SK-N-SH (cell line): ENCODE measurements around the gene CCDC89. TPM values are rescaled to one million over a fixed set of nuclear protein-coding genes. Genes with fewer than 3 reads are reported as not detected.

Experiments used
- CTCF ChIA-PET: fragments of 300-600, 350-600 bp; formaldehyde crosslinking; extraction: SDS; loops from one replicate; lab custom pipeline; 2021; lab: Yijun Ruan, JAX
- POLR2A ChIA-PET: fragments of 350-600 bp; sonication (Branson Sonifier 250); formaldehyde crosslinking; extraction: SDS; loops from one replicate; lab custom pipeline; 2020; ENCODE audit warnings: antibody characterized with exemption, inconsistent platforms; lab: Yijun Ruan, JAX
- DNase-seq: peaks from one replicate; pipeline ENCODE4 v3.0.0; 2012
- H2AFZ ChIP-seq: fragments of 200-600 bp; sonication (generic); 2 replicates; pipeline ENCODE4 v1.8.1; 2016; ENCODE audit warnings: antibody characterized with exemption, mild to moderate bottlenecking, low read depth
- H3F3A ChIP-seq: fragments of 200-600 bp; sonication (generic); replicated peaks from 2 replicates; pipeline ENCODE3; 2016; ENCODE audit warnings: antibody characterized with exemption, mild to moderate bottlenecking; ENCODE audit not compliant: insufficient read depth
- H3K27ac ChIP-seq, 2 experiments: fragments of 200-500 bp in 1 of 2; fragments of 200-600 bp in 1 of 2; sonication (Bioruptor generic) in 1 of 2; sonication (generic), shearing (Covaris generic) in 1 of 2; 2 replicates each; pipeline versions ENCODE4 v1.5.1 to v1.6.1; 2014 to 2016; ENCODE audit warnings: low read depth in 2 of 2, inconsistent platforms in 1 of 2, low read length in 1 of 2, mild to moderate bottlenecking in 1 of 2, mixed read lengths in 1 of 2
- H3K27me3 ChIP-seq: fragments of 200-600 bp; sonication (generic), shearing (Covaris generic); 2 replicates; pipeline ENCODE4 v1.6.1; 2016; ENCODE audit warnings: mixed run types; ENCODE audit not compliant: insufficient read depth
- H3K36me3 ChIP-seq, 2 experiments: fragments of 200-500 bp in 1 of 2; fragments of 200-600 bp in 1 of 2; sonication (Bioruptor generic) in 1 of 2; sonication (generic) in 1 of 2; replicated peaks in 1 of 2; 2 replicates each; pipeline versions ENCODE3 to v1.5.1; 2014 to 2016; ENCODE audit warnings: low read length in 1 of 2, mild to moderate bottlenecking in 1 of 2; ENCODE audit not compliant: insufficient read depth in 2 of 2, control insufficient read depth in 1 of 2
- H3K4me1 ChIP-seq, 2 experiments: fragments of 200-500 bp in 1 of 2; fragments of 200-600 bp in 1 of 2; sonication (Bioruptor generic) in 1 of 2; sonication (generic), shearing (Covaris generic) in 1 of 2; 2 replicates each; pipeline versions ENCODE4 v1.5.1 to v1.6.1; 2014 to 2016; ENCODE audit warnings: low read depth in 1 of 2, low read length in 1 of 2, mixed run types in 1 of 2; ENCODE audit not compliant: insufficient read depth in 2 of 2, control insufficient read depth in 1 of 2
- H3K4me2 ChIP-seq: fragments of 200-600 bp; sonication (generic), shearing (Covaris generic); 2 replicates; pipeline ENCODE4 v1.6.1; 2017; ENCODE audit warnings: mixed run types
- H3K4me3 ChIP-seq, 2 experiments: fragments of 200-500 bp in 1 of 2; fragments of 200-600 bp in 1 of 2; sonication (Bioruptor generic) in 1 of 2; sonication (generic), shearing (Covaris generic) in 1 of 2; 2 replicates each; pipeline versions ENCODE4 v1.5.1 to v1.8.1; 2014 to 2016; ENCODE audit warnings: low read depth in 2 of 2, inconsistent platforms in 1 of 2, low read length in 1 of 2, mild to moderate bottlenecking in 1 of 2, mixed read lengths in 1 of 2, moderate library complexity in 1 of 2
- H3K79me2 ChIP-seq: fragments of 200-600 bp; sonication (generic); 2 replicates; pipeline ENCODE4 v1.8.1; 2017; ENCODE audit warnings: mild to moderate bottlenecking; ENCODE audit not compliant: insufficient read depth
- H3K9ac ChIP-seq: fragments of 200-600 bp; sonication (generic); 2 replicates; pipeline ENCODE4 v1.6.1; 2017; ENCODE audit warnings: mixed run types
- H3K9me2 ChIP-seq: fragments of 200-600 bp; sonication (generic); 2 replicates; pipeline ENCODE4 v1.6.1; 2017; ENCODE audit warnings: mixed run types
- H3K9me3 ChIP-seq: fragments of 200-600 bp; sonication (generic); 2 replicates; pipeline ENCODE4 v1.6.1; 2017; ENCODE audit warnings: mixed run types, mild to moderate bottlenecking, moderate library complexity
- H4K20me1 ChIP-seq: fragments of 200-600 bp; sonication (generic); 2 replicates; pipeline ENCODE4 v1.6.1; 2017; ENCODE audit warnings: mild to moderate bottlenecking, mixed run types; ENCODE audit not compliant: insufficient read depth
- ELF1 ChIP-seq: IDR thresholded peaks from 2 replicates; pipeline ENCODE4 v1.4.0; 2012
- EP300 ChIP-seq, 2 experiments: IDR thresholded peaks; 2 replicates each; pipeline versions ENCODE4 v1.4.0 to v1.6.1; 2012; ENCODE audit warnings: borderline replicate concordance in 1 of 2, low read depth in 1 of 2, low read length in 1 of 2
- FOSL2 ChIP-seq: IDR thresholded peaks from 2 replicates; pipeline ENCODE4 v1.4.0; 2012; ENCODE audit warnings: low read depth, mild to moderate bottlenecking, moderate library complexity, borderline replicate concordance
- FOXJ3 ChIP-seq: sonication (generic); formaldehyde crosslinking; IDR thresholded peaks from 2 replicates; pipeline ENCODE4 v1.5.1; 2020; ENCODE audit warnings: mild to moderate bottlenecking, missing genetic modification reagents
- FOXM1 ChIP-seq: IDR thresholded peaks from 2 replicates; pipeline ENCODE4 v1.4.0; 2012; ENCODE audit warnings: low read depth, mild to moderate bottlenecking
- GABPA ChIP-seq: IDR thresholded peaks from 2 replicates; pipeline ENCODE4 v1.4.0; 2012; ENCODE audit warnings: low read depth, mild to moderate bottlenecking
- JUND ChIP-seq: IDR thresholded peaks from 2 replicates; pipeline ENCODE4 v1.4.0; 2012
- MEF2A ChIP-seq: IDR thresholded peaks from 2 replicates; pipeline ENCODE4 v1.4.0; 2012; ENCODE audit warnings: low read depth, borderline replicate concordance
- MXI1 ChIP-seq: IDR thresholded peaks from 2 replicates; pipeline ENCODE4 v1.6.1; 2012; ENCODE audit warnings: mild to moderate bottlenecking, low read depth, low read length, improper control_type of control experiment
- NFIC ChIP-seq: IDR thresholded peaks from 2 replicates; pipeline ENCODE4 v1.4.0; 2012; ENCODE audit warnings: borderline replicate concordance
- NRF1 ChIP-seq: IDR thresholded peaks from 2 replicates; pipeline ENCODE4 v1.6.1; 2012; ENCODE audit warnings: low read depth, mild to moderate bottlenecking, low read length
- PBX3 ChIP-seq: IDR thresholded peaks from 2 replicates; pipeline ENCODE4; 2012
- POLR2AphosphoS5 ChIP-seq: IDR thresholded peaks from 2 replicates; pipeline ENCODE4 v1.6.1; 2012; ENCODE audit warnings: low read depth, low read length
- RAD21 ChIP-seq: IDR thresholded peaks from 2 replicates; pipeline ENCODE4 v1.6.1; 2012; ENCODE audit warnings: mild to moderate bottlenecking, low read length
- RXRA ChIP-seq: IDR thresholded peaks from 2 replicates; pipeline ENCODE4 v1.4.0; 2012; ENCODE audit warnings: low read depth, mild to moderate bottlenecking, borderline replicate concordance
- SIN3A ChIP-seq: IDR thresholded peaks from 2 replicates; pipeline ENCODE4 v1.6.1; 2012; ENCODE audit warnings: low read depth, mild to moderate bottlenecking, low read length, moderate library complexity, borderline replicate concordance
- SMC3 ChIP-seq: IDR thresholded peaks from 2 replicates; pipeline ENCODE4 v1.6.1; 2012; ENCODE audit warnings: low read depth, low read length, improper control_type of control experiment
- TAF1 ChIP-seq: IDR thresholded peaks from 2 replicates; pipeline ENCODE4 v1.6.1; 2012; ENCODE audit warnings: low read depth, mild to moderate bottlenecking, low read length, moderate library complexity, borderline replicate concordance
- TCF12 ChIP-seq: IDR thresholded peaks from 2 replicates; pipeline ENCODE4 v1.4.0; 2012
- TEAD4 ChIP-seq: IDR thresholded peaks from 2 replicates; pipeline ENCODE4 v1.4.0; 2012; ENCODE audit warnings: mild to moderate bottlenecking, borderline replicate concordance; ENCODE audit not compliant: insufficient read depth
- YY1 ChIP-seq: IDR thresholded peaks from 2 replicates; pipeline ENCODE4 v1.4.0; 2012; ENCODE audit warnings: low read depth, mild to moderate bottlenecking
- whole genome bisulfite sequencing: methylation state at CpG from one replicate; pipeline ENCODE4 v1.1.6; 2017; ENCODE audit warnings: low lambda C conversion rate; 5-methylcytosine and 5-hydroxymethylcytosine counted together
- polyA plus RNA-seq, 3 experiments: library from polyadenylated mRNA; depleted of rRNA; stranded (reverse); fragments of >200 nt; gene quantifications; 2 replicates each; pipeline ENCODE4 v1.2.3, GENCODE V29; 2012
- TF ChIP-seq, protein P1 (sequence below): IDR thresholded peaks from 2 replicates; pipeline ENCODE4 v1.4.0; 2012; ENCODE audit warnings: low read depth, borderline replicate concordance
- TF ChIP-seq, protein P2 (sequence below): IDR thresholded peaks from 2 replicates; pipeline ENCODE4 v1.6.1; 2012; ENCODE audit warnings: mild to moderate bottlenecking, low read depth, low read length, moderate library complexity
- TF ChIP-seq, protein P3 (sequence below): IDR thresholded peaks from 2 replicates; pipeline ENCODE4 v1.4.0; 2012; ENCODE audit warnings: low read depth, borderline replicate concordance
- TF ChIP-seq, protein P4 (sequence below): IDR thresholded peaks from 2 replicates; pipeline ENCODE4 v1.4.0; 2012; ENCODE audit warnings: low read depth

CCDC89 gene
- polyA plus RNA-seq, 1 of the 3 experiments (the other 2 are of a cell fraction): 3.9 TPM

GRCh38 chr11:85718991-85719807, 33.2 kb upstream of the CCDC89 start:
- Histone ChIP-seq H3K27me3 (no peaks in the 10 kb centered on the region), H3K4me2 (peak overlapping the region; percentile 73), H3K9me2 (no peaks in the 10 kb centered on the region), H3K27ac (peak overlapping the region; percentile 86 to 88; a peak in 3 of 4 replicates), H3F3A (peaks cover 15% of the 10 kb centered on the region), H3K4me1 (peaks cover 0 to 8% of the 10 kb centered on the region in 2 experiments; a peak in 2 of 4 replicates), H4K20me1 (no peaks in the 10 kb centered on the region), H2AFZ (peak overlapping the region; percentile 83), H3K79me2 (no peaks in the 10 kb centered on the region), H3K9me3 (no peaks in the 10 kb centered on the region), H3K9ac (peak overlapping the region; percentile 72), H3K36me3 (no peaks in the 10 kb centered on the region), H3K4me3 (peak overlapping the region; percentile 41 to 53; a peak in 3 of 4 replicates)
- DNase-seq: no peak
- WGBS: 28% methylated on average over 9 of the region's 10 CpGs
- no peak for TF ChIP-seq NRF1
- peak; percentile 77; the same call in 1 of the 2 replicates for TF ChIP-seq RXRA
- TF ChIP-seq YY1: no peak; the same call in 1 of the 2 replicates
- TF ChIP-seq FOXM1: peak; percentile 97
- TF ChIP-seq SIN3A: peak; percentile 95
- TF ChIP-seq EP300 (IDR thresholded peaks at IDR 0.05; ENCODE audit: borderline replicate concordance in 1 of 2, low read depth in 1 of 2, low read length in 1 of 2): peak in 1 of 2 experiments; percentile 97; a peak in 3 of 4 replicates
- no peak for TF ChIP-seq GABPA
- TF ChIP-seq POLR2AphosphoS5: peak; percentile 92
- no peak for TF ChIP-seq SMC3
- TF ChIP-seq NFIC: peak; percentile 98
- TF ChIP-seq PBX3: peak; percentile 93
- TF ChIP-seq, protein P1, sequence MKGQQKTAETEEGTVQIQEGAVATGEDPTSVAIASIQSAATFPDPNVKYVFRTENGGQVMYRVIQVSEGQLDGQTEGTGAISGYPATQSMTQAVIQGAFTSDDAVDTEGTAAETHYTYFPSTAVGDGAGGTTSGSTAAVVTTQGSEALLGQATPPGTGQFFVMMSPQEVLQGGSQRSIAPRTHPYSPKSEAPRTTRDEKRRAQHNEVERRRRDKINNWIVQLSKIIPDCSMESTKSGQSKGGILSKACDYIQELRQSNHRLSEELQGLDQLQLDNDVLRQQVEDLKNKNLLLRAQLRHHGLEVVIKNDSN: peak; percentile 67
- TF ChIP-seq ELF1: peak; percentile 57; the same call in 1 of the 2 replicates
- TF ChIP-seq FOSL2: peak; percentile 98
- TF ChIP-seq, protein P2, sequence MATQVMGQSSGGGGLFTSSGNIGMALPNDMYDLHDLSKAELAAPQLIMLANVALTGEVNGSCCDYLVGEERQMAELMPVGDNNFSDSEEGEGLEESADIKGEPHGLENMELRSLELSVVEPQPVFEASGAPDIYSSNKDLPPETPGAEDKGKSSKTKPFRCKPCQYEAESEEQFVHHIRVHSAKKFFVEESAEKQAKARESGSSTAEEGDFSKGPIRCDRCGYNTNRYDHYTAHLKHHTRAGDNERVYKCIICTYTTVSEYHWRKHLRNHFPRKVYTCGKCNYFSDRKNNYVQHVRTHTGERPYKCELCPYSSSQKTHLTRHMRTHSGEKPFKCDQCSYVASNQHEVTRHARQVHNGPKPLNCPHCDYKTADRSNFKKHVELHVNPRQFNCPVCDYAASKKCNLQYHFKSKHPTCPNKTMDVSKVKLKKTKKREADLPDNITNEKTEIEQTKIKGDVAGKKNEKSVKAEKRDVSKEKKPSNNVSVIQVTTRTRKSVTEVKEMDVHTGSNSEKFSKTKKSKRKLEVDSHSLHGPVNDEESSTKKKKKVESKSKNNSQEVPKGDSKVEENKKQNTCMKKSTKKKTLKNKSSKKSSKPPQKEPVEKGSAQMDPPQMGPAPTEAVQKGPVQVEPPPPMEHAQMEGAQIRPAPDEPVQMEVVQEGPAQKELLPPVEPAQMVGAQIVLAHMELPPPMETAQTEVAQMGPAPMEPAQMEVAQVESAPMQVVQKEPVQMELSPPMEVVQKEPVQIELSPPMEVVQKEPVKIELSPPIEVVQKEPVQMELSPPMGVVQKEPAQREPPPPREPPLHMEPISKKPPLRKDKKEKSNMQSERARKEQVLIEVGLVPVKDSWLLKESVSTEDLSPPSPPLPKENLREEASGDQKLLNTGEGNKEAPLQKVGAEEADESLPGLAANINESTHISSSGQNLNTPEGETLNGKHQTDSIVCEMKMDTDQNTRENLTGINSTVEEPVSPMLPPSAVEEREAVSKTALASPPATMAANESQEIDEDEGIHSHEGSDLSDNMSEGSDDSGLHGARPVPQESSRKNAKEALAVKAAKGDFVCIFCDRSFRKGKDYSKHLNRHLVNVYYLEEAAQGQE: peak; percentile 20; the same call in 1 of the 2 replicates
- peak; percentile 85 for TF ChIP-seq MEF2A
- TF ChIP-seq TAF1: peak; percentile 62
- TF ChIP-seq RAD21: no peak
- TF ChIP-seq FOXJ3 (CRISPR knock-in tag): no peak
- peak; percentile 98 for TF ChIP-seq JUND
- TF ChIP-seq, protein P3, sequence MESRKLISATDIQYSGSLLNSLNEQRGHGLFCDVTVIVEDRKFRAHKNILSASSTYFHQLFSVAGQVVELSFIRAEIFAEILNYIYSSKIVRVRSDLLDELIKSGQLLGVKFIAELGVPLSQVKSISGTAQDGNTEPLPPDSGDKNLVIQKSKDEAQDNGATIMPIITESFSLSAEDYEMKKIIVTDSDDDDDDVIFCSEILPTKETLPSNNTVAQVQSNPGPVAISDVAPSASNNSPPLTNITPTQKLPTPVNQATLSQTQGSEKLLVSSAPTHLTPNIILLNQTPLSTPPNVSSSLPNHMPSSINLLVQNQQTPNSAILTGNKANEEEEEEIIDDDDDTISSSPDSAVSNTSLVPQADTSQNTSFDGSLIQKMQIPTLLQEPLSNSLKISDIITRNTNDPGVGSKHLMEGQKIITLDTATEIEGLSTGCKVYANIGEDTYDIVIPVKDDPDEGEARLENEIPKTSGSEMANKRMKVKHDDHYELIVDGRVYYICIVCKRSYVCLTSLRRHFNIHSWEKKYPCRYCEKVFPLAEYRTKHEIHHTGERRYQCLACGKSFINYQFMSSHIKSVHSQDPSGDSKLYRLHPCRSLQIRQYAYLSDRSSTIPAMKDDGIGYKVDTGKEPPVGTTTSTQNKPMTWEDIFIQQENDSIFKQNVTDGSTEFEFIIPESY: peak; percentile 86; the same call in 1 of the 2 replicates
- TF ChIP-seq TEAD4: peak; percentile 98
- peak; percentile 98 for TF ChIP-seq TCF12
- TF ChIP-seq MXI1: no peak
- TF ChIP-seq, protein P4, sequence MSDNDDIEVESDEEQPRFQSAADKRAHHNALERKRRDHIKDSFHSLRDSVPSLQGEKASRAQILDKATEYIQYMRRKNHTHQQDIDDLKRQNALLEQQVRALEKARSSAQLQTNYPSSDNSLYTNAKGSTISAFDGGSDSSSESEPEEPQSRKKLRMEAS: peak; percentile 82
- ChIA-PET POLR2A (no interaction called here), CTCF (interaction anchor here (0.6 to 2.4 kb wide), 3 partner anchors 20 to 884 kb away, joined by 3 to 7 read pairs (median 3); partner anchors contain the start of gene CCDC83)
